GM18868 (cell line): ENCODE results near the gene DGKE.
A peak's percentile ranks its signal among the peaks of the same experiment; 100 is the strongest.

Experiments
- ATAC-seq: cut with Tn5 transposase; IDR thresholded peaks from one replicate; pipeline ENCODE4 v1.9.1; 2021; ENCODE audit warnings: mild to moderate bottlenecking, moderate library complexity; ENCODE audit not compliant: unreplicated experiment

DGKE gene

DNA sequence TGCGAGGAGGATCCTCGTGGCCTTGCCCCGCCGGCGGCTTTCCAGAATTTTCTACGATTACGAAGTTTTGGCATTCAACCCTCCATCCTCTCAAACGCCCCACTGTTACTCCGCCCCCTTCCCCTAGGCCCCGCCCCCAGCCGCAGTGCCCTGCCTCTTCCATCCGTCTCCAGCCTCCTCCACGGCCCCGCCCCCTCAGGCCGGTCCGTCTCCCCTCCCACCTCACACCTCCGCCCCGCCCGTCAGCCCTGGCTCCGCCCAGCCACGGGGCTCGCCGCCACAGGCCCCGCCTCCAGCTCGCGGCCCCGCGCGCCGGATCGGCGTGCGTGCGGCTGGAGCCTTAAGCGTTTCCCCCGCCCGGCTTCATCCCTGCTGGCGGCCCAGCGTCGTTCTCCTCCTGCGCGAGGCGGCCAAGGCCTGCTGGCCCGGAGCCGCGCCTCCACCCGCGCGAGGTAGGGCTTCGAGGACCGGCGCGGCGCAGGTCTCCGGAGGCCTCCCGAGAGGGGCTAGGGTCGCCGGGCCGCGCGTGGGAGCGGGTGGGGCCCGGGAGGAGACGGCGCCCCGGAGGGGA, at the start of gene DGKE, which contains the start of gene C17orf67:
Gene DGKE (plus strand): TSS at position 343 of the 571 bp plus-strand sequence. CDS start 645 bp downstream, outside the sequence.
Gene C17orf67 (minus strand): TSS at position 112 of the 571 bp plus-strand sequence. CDS start 18,110 bp downstream, outside the sequence.
- peak; percentile 73 for ATAC-seq

DNA sequence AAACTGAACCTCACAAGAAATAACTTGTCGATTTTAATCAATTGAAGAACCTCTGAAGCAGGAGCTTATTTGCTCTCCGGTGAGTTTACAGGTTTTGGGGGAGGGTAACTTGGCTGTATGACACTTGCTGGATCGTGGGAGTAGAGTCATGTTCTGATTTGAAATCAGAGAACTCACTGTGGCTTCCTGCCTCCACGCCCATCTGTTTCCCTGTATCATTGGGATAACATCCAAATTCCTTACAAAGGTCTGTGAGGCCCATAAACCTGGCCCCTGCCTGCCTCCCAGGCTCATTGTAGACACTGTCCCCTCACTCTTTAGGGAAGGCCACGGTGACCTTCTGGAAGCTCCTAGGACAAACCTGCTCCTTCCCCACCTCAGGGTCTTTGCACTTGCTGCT, 48.5 kb upstream of the DGKE start:
- no peak for ATAC-seq

DNA sequence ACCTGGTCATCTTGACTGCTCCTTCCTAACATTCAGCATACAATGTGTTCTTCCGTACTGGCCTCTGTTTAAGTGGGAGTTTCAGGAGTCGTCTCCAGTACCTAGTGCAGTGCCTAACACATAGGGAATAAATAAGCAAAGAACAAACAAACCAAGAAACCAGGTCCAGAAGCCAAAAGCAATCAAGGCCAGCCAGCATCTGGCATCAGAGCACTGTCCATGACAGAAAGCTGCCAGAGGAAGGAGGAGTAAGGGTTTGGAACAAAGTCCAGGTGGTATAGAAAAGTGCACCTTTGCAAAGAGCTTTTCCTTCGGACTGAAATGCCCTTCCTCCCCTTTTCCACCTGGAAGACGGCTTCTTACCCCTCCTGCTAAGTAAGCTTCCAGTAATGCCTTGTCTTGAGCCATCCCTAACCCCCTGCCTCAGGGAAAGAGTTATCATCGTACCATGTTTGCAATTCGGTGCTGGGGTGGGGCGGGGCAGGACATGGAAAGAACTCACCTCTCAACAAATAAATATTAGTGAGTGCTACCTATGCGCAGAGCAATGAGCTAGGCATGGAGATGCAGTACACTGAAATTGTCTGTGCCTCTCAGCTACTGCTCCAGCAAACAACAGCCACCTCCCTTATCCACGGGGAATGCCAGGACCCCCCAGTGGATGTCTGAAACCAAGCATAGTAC, 47.8 kb upstream of the DGKE start:
- ATAC-seq, result no peak

DNA sequence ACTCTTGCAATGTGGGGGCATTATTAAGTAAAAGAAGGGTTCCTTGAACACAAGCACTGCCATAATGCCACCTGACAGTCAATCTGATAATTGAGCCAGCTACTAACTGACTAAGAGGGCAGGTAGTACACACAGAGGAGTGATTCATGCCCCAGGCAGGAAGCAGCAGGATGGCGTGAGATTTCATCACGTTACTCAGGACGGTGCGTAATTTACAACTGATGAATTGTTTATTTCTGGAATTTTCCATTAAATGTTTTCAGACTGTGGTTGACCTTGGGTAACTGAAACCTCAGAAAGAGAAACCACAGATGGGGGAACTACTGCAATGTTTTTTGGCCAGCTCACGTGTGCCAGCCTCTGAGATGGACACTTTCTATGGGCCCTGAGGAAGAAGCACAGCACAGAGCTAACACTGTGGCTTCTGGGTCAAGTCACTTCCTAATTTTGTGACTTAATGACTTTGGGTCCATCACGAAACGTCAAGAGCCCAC, 46.9 kb upstream of the DGKE start:
- ATAC-seq, result peak; percentile 94

GRCh38 chr17:56792267-56792666, 41.7 kb upstream of the DGKE start:
- ATAC-seq, result no peak

GRCh38 chr17:56793531-56793930, 40.4 kb upstream of the DGKE start:
- ATAC-seq, result no peak

GRCh38 chr17:56793957-56794356, 40.0 kb upstream of the DGKE start:
- ATAC-seq, result no peak

- ATAC-seq, result no peak
Measured at GRCh38 chr17:56795221-56795865, 38.6 kb upstream of the DGKE start.

DNA sequence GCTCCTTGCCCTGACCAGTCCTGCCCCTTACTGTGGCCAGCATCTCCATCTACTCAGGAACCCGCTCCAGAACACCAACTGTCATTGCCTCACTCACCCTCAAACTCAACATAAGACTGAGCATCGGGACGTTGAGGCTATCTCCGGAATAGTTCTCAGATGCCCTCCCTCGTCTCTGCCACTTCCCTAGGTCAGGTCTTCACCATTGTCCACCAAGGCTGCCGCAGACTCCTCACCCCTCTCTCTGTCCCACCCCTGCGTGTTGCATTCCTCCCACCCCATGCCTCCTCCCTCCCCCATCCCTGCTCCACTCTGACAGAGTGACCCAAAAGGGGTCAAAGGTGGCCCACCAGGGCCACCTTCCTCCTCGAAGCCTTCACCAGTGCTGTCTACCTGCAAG, 37.4 kb upstream of the DGKE start:
- ATAC-seq, result no peak

- no peak for ATAC-seq
Measured at GRCh38 chr17:56798916-56799315, 35.0 kb upstream of the DGKE start.

DNA sequence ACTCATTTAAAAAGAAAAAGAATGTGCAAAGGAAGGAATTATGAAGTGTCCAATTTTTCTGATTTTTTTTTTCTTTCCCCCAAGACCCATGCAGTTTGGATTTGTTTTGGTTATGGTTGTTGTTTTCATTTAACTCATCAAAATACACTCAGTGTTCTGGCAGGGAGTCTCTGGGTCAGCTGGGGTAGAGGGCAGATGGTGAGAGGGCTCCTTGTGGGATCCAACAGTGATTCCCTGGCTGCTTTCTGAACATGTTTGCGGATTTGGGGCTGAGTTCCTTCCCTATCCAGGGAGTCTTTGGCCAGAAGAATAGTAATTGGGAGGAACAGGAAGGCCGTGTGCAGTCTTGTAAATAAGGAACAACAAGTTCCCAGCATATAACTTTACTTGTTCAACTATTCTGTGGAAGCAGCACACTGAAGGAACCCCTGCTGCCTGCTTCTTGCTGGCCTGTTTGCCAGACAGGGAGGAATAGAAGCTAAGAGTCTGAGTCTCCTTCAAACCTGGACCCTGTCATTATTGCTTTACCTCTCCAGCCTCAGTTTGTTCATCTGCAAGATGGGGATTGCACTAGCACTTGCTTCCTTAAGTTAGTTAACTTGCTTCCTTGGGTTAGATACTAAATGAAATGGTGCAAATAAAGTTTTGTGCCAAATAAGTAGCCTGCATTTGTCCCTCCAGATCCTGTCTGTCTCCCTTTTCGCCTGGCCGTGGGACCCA, 32.3 kb upstream of the DGKE start:
- ATAC-seq, result no peak

GRCh38 chr17:56803071-56803470, 30.9 kb upstream of the DGKE start:
- ATAC-seq, result no peak

- ATAC-seq, result no peak
Measured at GRCh38 chr17:56804454-56804853, 29.5 kb upstream of the DGKE start.

DNA sequence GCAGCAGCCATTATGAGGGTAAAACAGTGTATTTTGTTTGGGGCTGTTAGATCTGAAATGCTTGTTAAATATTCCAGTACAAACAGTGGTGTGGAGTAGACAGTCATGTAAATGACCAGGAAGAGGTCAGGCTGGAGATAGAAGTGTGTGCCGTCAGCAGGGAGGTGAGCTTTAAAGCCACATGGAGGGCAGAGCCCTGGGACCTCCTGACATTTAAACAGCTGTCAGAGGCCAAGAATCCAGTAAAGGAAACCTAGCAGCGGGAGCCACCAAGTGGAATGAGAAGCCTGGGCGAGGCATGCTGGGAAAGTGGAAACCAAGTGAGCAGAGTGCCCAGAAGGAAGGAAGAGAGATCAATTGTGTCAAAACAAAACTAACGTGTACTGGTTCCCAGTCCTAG, 27.0 kb upstream of the DGKE start:
- ATAC-seq, result no peak

DNA sequence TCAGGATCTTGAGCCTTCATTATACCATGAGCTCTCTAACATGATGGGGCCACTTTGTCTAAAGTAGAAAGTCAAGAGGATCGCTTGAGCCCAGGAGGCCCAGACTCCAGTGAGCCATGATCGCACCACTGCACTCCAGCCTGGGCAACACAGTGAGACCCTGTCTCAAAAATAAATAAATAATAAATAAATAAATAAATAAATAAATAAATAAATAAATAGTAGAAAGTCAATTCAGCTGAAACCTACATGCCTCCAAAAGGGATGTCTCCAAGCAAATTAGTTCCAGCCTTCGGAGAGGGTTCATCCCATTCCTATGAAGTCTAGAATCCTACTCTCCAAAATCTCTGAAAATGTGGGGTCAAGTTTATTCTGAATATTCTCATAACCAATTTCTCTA, 26.2 kb upstream of the DGKE start:
- ATAC-seq, result no peak

DNA sequence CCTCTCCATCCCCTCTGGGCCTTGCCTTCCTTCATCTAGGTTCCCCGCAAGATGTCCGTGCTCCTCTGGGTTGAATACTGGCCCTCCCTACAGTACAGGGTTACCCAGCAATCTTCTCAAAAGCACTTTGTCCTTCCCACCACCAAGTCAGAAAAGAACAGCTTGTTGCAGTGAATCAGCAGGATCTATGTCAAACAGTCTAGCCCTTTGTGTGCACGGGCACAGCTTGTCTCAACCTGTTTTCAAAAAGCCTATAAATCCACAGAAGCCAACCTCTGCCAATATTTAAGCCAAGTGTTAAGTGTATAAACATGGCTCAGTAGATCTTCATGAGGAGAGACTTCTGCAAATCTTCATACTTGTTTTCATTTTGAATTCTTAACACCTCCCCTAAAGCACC, 25.4 kb upstream of the DGKE start:
- ATAC-seq, result no peak

DNA sequence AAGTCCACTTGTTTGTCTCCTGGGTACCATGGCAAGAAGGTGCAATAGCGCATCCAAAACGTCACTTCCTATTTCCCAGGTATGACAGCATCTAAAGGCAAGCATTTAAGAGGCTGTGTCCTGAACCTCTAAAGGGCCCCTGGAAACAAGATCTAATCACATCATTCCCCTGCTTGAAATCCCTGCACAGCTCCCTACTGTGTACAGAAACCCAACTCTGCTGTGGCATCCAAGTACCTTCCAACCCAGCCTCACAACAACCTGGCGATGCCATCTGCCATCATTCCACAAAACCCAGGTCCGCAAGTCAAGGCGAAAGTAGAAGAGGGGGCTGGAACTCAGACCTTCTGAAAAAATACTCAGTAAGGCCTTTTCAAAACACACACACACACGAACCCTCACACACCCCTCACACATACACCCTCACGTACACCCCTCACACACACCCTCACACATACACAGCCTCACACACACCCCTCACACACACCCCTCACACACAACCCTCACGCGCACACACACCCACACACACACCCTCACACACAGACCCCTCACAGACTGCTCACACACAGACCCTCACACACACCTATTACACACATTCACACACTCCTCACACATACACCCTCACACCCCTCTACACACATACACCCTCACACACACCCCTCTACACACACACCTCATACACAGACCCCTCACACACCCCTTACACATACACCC, 24.7 kb upstream of the DGKE start:
- ATAC-seq, result no peak

DNA sequence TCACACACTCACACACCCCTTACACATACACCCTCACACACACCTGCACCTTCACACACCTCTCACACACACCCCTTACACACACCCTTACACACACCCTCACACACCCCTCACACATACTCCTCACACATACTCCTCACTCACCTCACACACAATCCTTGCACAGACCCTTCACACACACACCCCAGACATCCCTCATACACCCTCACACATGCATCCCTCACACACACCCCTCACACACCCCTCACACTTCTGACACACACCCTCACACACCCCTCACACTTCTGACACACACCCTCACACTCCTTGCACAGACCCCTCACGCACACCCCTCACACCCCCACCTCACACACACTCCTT, 24.2 kb upstream of the DGKE start:
- no peak for ATAC-seq

DNA sequence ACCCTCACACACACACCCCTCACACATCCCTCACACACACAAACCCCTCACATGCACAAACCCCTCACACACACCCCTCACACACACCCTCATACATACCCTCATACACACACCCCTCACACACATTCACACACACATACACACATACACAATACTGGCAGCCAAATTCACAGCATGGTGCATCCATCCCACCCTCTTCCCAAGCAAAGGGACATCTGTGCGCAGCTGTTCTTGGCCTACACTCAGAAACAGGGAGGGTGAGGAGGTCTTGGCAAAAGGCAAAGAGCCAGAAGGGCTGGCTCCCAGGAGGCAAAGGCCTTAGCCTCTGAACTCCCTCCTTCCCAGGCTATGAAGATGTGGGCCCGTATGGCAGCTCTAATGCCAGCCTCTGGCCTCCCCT, 23.6 kb upstream of the DGKE start:
- no peak for ATAC-seq

DNA sequence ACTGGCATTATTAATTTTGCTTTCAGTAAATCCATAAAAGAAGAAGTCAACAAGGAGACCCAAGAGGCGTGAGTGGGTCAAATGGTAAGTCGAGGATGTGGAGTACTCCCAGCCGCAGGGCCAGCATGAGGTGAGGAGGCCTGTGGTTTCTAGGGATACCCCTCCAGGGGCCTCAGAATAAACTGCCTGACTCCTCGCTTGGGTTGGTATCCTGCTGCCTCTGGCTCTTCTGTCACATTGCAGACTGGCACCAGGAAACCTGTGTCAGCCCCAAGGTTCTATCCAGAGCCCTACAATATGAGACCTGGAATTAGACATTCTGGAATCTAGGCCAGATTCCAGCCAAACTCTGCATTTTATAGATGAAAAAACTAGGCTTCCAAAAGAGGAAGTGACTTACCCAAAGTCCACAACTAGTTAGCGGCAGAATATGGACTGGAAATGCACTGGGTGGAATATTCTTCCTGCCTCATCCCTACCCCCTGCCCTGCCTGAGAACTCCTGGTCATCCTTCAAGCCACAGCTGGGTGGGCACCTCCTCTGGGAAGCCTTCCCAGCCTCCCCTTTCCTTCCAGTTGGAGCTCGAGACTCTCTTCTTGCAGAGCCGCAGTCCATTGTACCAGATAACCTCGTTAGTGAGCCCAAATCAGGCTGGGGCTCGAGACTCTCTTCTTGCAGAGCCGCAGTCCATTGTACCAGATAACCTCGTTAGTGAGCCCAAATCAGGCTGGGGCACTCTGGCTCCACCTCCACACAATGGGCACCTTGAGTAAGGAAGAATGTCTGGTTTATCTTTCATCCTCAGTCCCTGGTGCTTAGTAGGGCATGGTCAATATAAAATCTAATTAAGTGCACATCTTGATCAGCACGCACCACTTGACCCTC, 22.8 kb upstream of the DGKE start:
- no peak for ATAC-seq
